CD8-positive, alpha-beta memory T cell (primary cell): ENCODE results near the gene PHPT1. TPM values are rescaled to one million over a fixed set of nuclear protein-coding genes. Genes with fewer than 3 reads are reported as not detected.

Experiments used
- CTCF ChIA-PET: fragments of 350-600 bp; sonication (Branson Sonifier 250); formaldehyde crosslinking; loops from one replicate; lab custom pipeline; 2021; ENCODE audit warnings: antibody characterized with exemption; lab: Charles Lee
- POLR2A ChIA-PET: fragments of 350-600 bp; sonication (Branson Sonifier 250); formaldehyde crosslinking; loops from one replicate; lab custom pipeline; 2021; ENCODE audit warnings: antibody characterized with exemption; lab: Charles Lee
- DNase-seq, 5 donors: peaks; one replicate each; pipeline versions ENCODE4 v3.0.0 to v3.0.0-alpha.2; 2020 to 2022; ENCODE audit warnings: mixed read lengths in 1 of 5
- H3K27ac ChIP-seq: one replicate; pipeline ENCODE4 v1.7.0; 2013; ENCODE audit warnings: low read depth, mild to moderate bottlenecking, low read length, moderate library complexity
- H3K27me3 ChIP-seq: 2 replicates; pipeline ENCODE4 v1.7.0; 2013; ENCODE audit warnings: low read length, mild to moderate bottlenecking; ENCODE audit not compliant: insufficient read depth, poor library complexity, severe bottlenecking
- H3K36me3 ChIP-seq: 2 replicates; pipeline ENCODE4 v1.7.0; 2013; ENCODE audit warnings: mild to moderate bottlenecking, low read length, moderate library complexity; ENCODE audit not compliant: insufficient read depth
- H3K4me1 ChIP-seq: 2 replicates; pipeline ENCODE4 v1.7.0; 2013; ENCODE audit warnings: mild to moderate bottlenecking, low read length, moderate library complexity; ENCODE audit not compliant: insufficient read depth
- H3K4me3 ChIP-seq: 2 replicates; pipeline ENCODE4 v1.7.0; 2013; ENCODE audit warnings: mild to moderate bottlenecking, low read length
- H3K9me3 ChIP-seq: 2 replicates; pipeline ENCODE4 v1.7.0; 2013; ENCODE audit warnings: mild to moderate bottlenecking, low read length
- H3K27ac Mint-ChIP-seq, 8 donors: one replicate each; pipeline ENCODE4 v1.8.0; 2020 to 2021; ENCODE audit warnings: mixed read lengths in 8 of 8, mild to moderate bottlenecking in 6 of 8, inconsistent platforms in 3 of 8, moderate library complexity in 3 of 8
- H3K27me3 Mint-ChIP-seq, 2 donors: one replicate each; pipeline ENCODE4 v1.8.0; 2020 to 2021; ENCODE audit warnings: mixed read lengths in 2 of 2, mild to moderate bottlenecking in 1 of 2, moderate library complexity in 1 of 2
- H3K36me3 Mint-ChIP-seq, 3 donors: one replicate each; pipeline ENCODE4 v1.8.0; 2020 to 2021; ENCODE audit warnings: mixed read lengths in 3 of 3, inconsistent platforms in 1 of 3, mild to moderate bottlenecking in 1 of 3
- H3K4me1 Mint-ChIP-seq, 3 donors: one replicate each; pipeline ENCODE4 v1.8.0; 2020 to 2021; ENCODE audit warnings: mixed read lengths in 3 of 3, inconsistent platforms in 1 of 3, mild to moderate bottlenecking in 1 of 3
- H3K4me3 Mint-ChIP-seq, 7 donors: one replicate each; pipeline ENCODE4 v1.8.0; 2020 to 2021; ENCODE audit warnings: mixed read lengths in 7 of 7, mild to moderate bottlenecking in 6 of 7, moderate library complexity in 4 of 7, inconsistent platforms in 2 of 7
- H3K9me3 Mint-ChIP-seq, 5 donors: one replicate each; pipeline ENCODE4 v1.8.0; 2020 to 2022; ENCODE audit warnings: mixed read lengths in 5 of 5, mild to moderate bottlenecking in 3 of 5, moderate library complexity in 2 of 5, inconsistent platforms in 1 of 5
- polyA plus RNA-seq: library from polyadenylated mRNA; unstranded; fragments of 300-500 nt; fragmentation: Illumina TruSeq; gene quantifications from one replicate; pipeline ENCODE4 v1.2.3, GENCODE V29; 2021
- total RNA-seq, 2 experiments: library from RNA; stranded (reverse); gene quantifications; one replicate each; pipeline ENCODE4 v1.2.3, GENCODE V29; 2021

PHPT1 gene
- total and polyA plus RNA-seq, 3 experiments from 2014 or later: 100.0 to 110 (median 108) TPM

DNA sequence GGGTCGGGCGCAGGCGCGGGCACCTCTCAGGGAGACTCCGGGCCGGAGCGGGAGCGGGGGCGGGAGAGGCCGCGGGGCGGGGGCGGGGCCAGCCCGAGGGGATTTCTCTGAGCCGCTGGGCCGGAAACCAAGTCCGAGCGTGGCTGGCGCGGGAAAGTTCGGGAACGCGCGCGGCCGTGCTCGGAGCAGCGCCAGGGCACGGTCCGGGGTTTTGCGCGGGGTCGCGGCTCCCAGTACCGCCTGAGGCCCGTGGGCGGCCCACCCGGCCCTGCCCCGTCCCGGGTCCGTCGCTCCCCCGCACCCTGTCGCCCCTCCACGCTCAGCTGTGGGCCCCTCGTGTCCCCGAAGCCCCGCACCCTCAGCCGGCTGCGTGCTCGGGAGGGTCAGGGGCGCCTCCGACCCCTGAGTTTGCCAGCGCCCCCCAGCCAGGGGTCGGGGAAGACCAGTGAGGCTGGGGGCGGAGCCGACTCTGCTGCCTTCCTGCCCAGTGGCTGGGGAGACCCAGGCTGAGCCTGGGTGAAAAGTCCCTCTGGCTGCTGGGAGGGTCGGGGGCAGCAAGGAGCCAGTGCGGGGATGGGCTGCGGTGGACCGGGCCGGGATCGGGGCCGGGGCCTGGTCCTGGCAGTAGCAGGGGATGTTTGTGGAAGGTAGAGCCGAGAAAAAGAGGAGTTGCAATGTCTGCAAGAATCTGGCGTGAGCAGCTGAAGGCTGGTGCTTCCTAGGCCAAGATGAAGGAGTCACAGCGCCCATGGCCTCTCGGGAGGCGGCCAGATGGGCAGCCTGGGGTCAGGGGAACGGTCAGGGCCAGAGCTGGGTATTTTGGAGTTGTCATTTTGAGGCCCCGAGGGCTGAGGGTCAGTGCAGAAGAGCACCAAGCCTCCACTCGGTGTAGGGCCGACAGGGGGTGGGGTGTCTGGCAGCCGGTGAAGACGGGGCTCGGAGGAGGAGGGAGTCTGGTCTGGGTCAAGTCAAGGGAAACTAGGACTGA lies 37.7 kb downstream of the PHPT1 start:
- CTCF ChIA-PET: interaction anchor here (1.0 to 3.8 kb wide), 7 partner anchors 15 to 148 kb away, joined by 3 to 18 read pairs (median 4); partner anchors contain the start of genes AJM1, EDF1 and RABL6

DNA sequence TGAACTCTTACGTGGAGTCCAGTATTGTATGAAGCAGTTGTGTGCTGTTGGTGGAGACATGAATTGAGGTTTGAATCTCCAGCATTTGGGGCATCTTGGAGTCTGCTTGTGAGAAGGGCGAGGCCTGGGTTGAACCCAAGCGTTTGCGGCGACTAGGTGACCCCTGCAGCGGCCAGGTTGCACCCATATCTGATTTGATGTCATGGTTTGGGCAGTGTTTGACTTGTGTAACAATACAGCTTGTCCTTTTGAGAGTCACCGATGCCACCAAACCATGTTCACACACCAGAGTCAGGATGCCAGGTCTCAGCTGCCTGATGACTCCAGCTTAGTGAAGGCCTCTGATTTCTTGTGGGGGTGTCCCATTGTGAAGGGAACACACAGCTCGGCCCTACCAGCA lies 39.2 kb downstream of the PHPT1 start:
- no peaks in the 10 kb centered on the region for H3K27me3 ChIP-seq
- peaks cover 14 to 57% (median 14%) of the 10 kb centered on the region in 3 donors for H3K4me1 Mint-ChIP-seq
- ChIA-PET POLR2A (no interaction called here), CTCF (interaction anchor here (1.1 to 3.8 kb wide), 2 partner anchors 10 to 46 kb away, joined by 3 to 18 read pairs; partner anchors contain the start of gene AJM1)
- H3K27me3 Mint-ChIP-seq: no peaks in the 10 kb centered on the region
- DNase-seq: no peak
- no peaks in the 10 kb centered on the region for H3K9me3 ChIP-seq
- peak overlapping the region in 2 of 7 donors; percentile 19 to 62 for H3K4me3 Mint-ChIP-seq
- peaks cover 0 to 24% (median 0%) of the 10 kb centered on the region in 3 donors for H3K36me3 Mint-ChIP-seq
- peaks cover 19% of the 10 kb centered on the region for H3K4me1 ChIP-seq
- no peak overlapping the region for H3K27ac ChIP-seq
- no peak overlapping the region for H3K4me3 ChIP-seq
- H3K36me3 ChIP-seq: no peaks in the 10 kb centered on the region
- no peaks in the 10 kb centered on the region for H3K9me3 Mint-ChIP-seq
- peak overlapping the region in 6 of 8 donors; percentile 38 to 68 (median 58) for H3K27ac Mint-ChIP-seq

More for the DNA sequence above, 37.7 kb downstream of the PHPT1 start:
- H3K27ac Mint-ChIP-seq: peak overlapping the region; percentile 83 to 99 (median 95)
- no peaks in the 10 kb centered on the region for H3K27me3 ChIP-seq
- H3K9me3 Mint-ChIP-seq: no peaks in the 10 kb centered on the region
- H3K4me1 ChIP-seq: peaks cover 34% of the 10 kb centered on the region
- peaks cover 21 to 63% (median 25%) of the 10 kb centered on the region in 3 donors for H3K4me1 Mint-ChIP-seq
- H3K9me3 ChIP-seq: no peaks in the 10 kb centered on the region
- peaks cover 0 to 17% (median 0%) of the 10 kb centered on the region in 3 donors for H3K36me3 Mint-ChIP-seq
- DNase-seq: peak in 3 of 5 donors; percentile 61 to 78 (median 77)
- H3K4me3 ChIP-seq: peak overlapping the region; percentile 66
- POLR2A ChIA-PET: interaction anchor here (0.6 to 1.7 kb wide), 6 partner anchors 15 to 354 kb away, joined by 3 to 10 read pairs (median 4); partner anchors contain the start of genes EDF1, FBXW5, MAN1B1 and TUBB4B
- H3K27ac ChIP-seq: peak overlapping the region; percentile 79
- no peaks in the 10 kb centered on the region for H3K36me3 ChIP-seq
- H3K4me3 Mint-ChIP-seq: peak overlapping the region; percentile 84 to 94 (median 86)
- H3K27me3 Mint-ChIP-seq: no peaks in the 10 kb centered on the region

DNA sequence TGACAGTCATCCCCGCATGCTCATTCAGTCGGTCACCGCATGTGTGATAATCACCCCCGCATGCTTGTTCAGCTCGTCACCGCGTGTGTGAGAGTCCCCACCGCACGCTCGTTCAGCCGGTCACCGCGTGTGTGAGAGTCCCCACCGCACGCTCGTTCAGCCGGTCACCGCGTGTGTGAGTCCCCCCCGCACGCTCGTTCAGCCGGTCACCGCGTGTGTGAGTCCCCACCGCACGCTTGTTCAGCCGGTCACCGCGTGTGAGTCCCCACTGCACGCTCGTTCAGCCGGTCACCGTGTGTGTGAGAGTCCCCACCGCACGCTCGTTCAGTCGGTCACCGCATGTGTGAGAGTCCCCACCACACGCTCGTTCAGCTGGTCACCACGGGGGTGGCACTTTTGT lies 40.6 kb downstream of the PHPT1 start:
- H3K27ac Mint-ChIP-seq: no peak overlapping the region
- peaks cover 18 to 61% (median 22%) of the 10 kb centered on the region in 3 donors for H3K4me1 Mint-ChIP-seq
- H3K36me3 Mint-ChIP-seq: peaks cover 0 to 33% (median 0%) of the 10 kb centered on the region in 3 donors
- Histone ChIP-seq H3K36me3 (no peaks in the 10 kb centered on the region), H3K9me3 (no peaks in the 10 kb centered on the region), H3K4me1 (peaks cover 17% of the 10 kb centered on the region), H3K4me3 (no peak overlapping the region), H3K27ac (no peak overlapping the region), H3K27me3 (no peaks in the 10 kb centered on the region)
- DNase-seq: no peak
- H3K9me3 Mint-ChIP-seq: no peaks in the 10 kb centered on the region
- CTCF ChIA-PET: interaction anchor here (0.6 kb wide), 1 partner anchor 73 kb away, joined by 4 read pairs; no protein-coding TSS in a partner anchor
- H3K4me3 Mint-ChIP-seq: peak overlapping the region in 1 of 7 donors; percentile 56
- H3K27me3 Mint-ChIP-seq: no peaks in the 10 kb centered on the region
- POLR2A ChIA-PET: no interaction called here

DNA sequence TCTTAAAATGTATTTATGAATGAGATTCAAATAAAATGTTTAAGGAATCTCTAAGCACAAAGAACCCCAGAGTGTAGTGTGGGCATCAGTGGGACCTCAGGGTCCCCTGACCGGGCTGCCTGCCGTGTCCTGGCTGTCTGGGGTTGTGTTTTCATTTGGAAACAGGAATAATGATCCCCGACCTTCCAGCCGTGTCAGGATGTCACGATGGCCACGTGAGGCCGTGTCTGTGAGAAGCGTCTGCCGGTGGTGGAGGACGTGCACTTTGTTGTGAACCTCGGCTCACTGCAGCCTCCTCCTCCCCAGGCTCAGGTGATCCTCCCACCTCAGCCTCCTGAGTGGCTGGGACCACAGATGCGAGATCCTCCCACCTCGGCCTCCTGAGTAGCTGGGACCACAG lies 41.5 kb downstream of the PHPT1 start:
- Histone ChIP-seq H3K27ac (no peak overlapping the region), H3K4me1 (peaks cover 9% of the 10 kb centered on the region), H3K27me3 (no peaks in the 10 kb centered on the region), H3K9me3 (no peaks in the 10 kb centered on the region), H3K36me3 (no peaks in the 10 kb centered on the region), H3K4me3 (no peak overlapping the region)
- Mint-ChIP-seq H3K27ac (no peak overlapping the region), H3K4me1 (peaks cover 18 to 60% (median 22%) of the 10 kb centered on the region in 3 donors), H3K4me3 (peak overlapping the region in 1 of 7 donors; percentile 56), H3K36me3 (peaks cover 0 to 36% (median 0%) of the 10 kb centered on the region in 3 donors), H3K27me3 (no peaks in the 10 kb centered on the region), H3K9me3 (no peaks in the 10 kb centered on the region)
- CTCF ChIA-PET: interaction anchor here (0.6 to 1.5 kb wide), 2 partner anchors 74 to 145 kb away, joined by 3 to 4 read pairs; no protein-coding TSS in a partner anchor
- DNase-seq: no peak
- POLR2A ChIA-PET: no interaction called here

DNA sequence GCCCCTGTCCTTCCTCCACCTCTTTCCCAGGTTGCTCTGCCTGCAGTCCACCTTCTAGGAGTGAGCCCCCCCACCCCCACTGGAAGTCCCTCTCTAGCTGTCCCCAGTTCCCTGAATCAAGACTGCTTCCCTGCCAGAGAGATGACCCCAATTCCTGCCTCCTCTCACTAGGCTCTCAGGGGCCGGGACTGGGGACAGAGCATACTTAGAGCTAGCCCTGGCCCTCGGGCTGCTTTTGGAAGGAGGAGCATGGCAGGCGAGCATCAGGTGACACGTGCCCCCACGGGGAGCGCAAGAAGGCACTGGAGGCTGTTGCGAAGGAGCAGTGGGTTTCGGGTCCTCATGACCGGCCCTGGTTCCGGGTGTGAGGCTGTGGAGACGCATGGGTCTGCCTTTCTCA lies 46.8 kb downstream of the PHPT1 start:
- CTCF ChIA-PET: interaction anchor here (0.7 to 1.1 kb wide), 3 partner anchors 8 to 139 kb away, joined by 3 to 4 read pairs (median 3); partner anchors contain the start of gene AJM1

DNA sequence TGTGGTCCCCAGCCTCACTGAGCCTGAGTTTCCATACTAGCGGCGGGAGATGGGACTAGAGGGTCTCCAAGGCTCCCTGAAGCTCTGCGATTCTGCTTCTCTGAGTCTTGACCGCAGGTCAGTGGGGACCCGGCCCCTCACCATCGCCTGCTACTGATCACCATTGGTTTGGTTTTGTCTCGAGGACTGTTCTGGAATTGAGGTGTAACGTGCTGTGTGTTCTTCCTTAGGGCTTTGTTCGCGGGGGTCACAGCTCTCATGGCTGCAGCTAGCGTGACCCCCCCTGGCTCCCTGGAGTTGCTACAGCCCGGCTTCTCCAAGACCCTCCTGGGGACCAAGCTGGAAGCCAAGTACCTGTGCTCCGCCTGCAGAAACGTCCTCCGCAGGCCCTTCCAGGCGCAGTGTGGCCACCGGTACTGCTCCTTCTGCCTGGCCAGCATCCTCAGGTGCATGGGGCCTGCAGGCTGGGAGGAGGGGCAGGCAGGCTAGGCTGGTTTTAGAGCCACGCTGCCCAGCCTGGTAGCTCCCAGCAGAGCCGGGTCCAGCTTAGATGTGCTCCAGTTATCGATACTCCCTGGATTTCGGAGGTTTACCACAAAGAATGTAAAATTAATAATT lies 49.4 kb downstream of the PHPT1 start:
- Mint-ChIP-seq H3K9me3 (no peaks in the 10 kb centered on the region), H3K27me3 (no peaks in the 10 kb centered on the region), H3K27ac (peak overlapping the region in 5 of 8 donors; percentile 17 to 87 (median 48)), H3K36me3 (peaks cover 0 to 46% (median 2%) of the 10 kb centered on the region in 3 donors), H3K4me3 (no peak overlapping the region), H3K4me1 (peaks cover 38 to 55% (median 39%) of the 10 kb centered on the region in 3 donors)
- no peak overlapping the region for H3K27ac ChIP-seq
- H3K27me3 ChIP-seq: no peaks in the 10 kb centered on the region
- H3K4me3 ChIP-seq: no peak overlapping the region
- no peaks in the 10 kb centered on the region for H3K9me3 ChIP-seq
- DNase-seq: no peak
- CTCF ChIA-PET: interaction anchor here (0.7 to 1.3 kb wide), 3 partner anchors 10 to 56 kb away, joined by 3 read pairs; no protein-coding TSS in a partner anchor
- POLR2A ChIA-PET: no interaction called here
- peaks cover 24% of the 10 kb centered on the region for H3K4me1 ChIP-seq
- peaks cover 16% of the 10 kb centered on the region for H3K36me3 ChIP-seq

More for the DNA sequence above, 46.8 kb downstream of the PHPT1 start:
- no peaks in the 10 kb centered on the region for H3K4me1 ChIP-seq
- no peak overlapping the region for H3K4me3 ChIP-seq
- Mint-ChIP-seq H3K9me3 (no peaks in the 10 kb centered on the region), H3K36me3 (peaks cover 0 to 46% (median 2%) of the 10 kb centered on the region in 3 donors), H3K27me3 (no peaks in the 10 kb centered on the region), H3K4me1 (peaks cover 12 to 46% (median 21%) of the 10 kb centered on the region in 3 donors), H3K4me3 (no peak overlapping the region), H3K27ac (peak overlapping the region in 3 of 8 donors; percentile 23 to 91 (median 29))
- H3K9me3 ChIP-seq: no peaks in the 10 kb centered on the region
- no peak overlapping the region for H3K27ac ChIP-seq
- POLR2A ChIA-PET: no interaction called here
- no peaks in the 10 kb centered on the region for H3K27me3 ChIP-seq
- H3K36me3 ChIP-seq: peaks cover 9% of the 10 kb centered on the region
- no peak for DNase-seq

DNA sequence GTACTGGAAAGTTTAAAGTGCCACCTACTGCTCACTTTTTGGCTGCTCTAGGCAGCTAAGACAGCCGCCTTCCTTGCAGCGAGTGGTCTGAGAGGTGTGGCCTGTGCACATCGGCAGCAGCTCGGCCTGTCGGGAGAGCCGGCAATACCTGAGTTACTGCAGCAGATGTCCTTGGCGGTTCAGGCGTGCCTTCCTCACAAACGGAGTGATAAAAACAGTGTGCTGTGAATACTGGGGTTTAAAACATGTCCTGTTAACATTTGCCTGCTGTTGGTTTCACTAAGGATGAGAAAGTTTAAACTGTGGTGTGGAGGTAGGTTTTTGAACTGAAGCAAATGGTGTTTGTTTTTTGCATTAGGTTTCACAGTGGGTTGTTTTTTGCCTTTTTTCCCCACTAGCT lies 50.0 kb downstream of the PHPT1 start:
- Mint-ChIP-seq H3K4me3 (no peak overlapping the region), H3K9me3 (no peaks in the 10 kb centered on the region), H3K36me3 (peaks cover 0 to 44% (median 2%) of the 10 kb centered on the region in 3 donors), H3K4me1 (peaks cover 38 to 57% (median 41%) of the 10 kb centered on the region in 3 donors), H3K27me3 (no peaks in the 10 kb centered on the region), H3K27ac (peak overlapping the region in 6 of 8 donors; percentile 50 to 99 (median 74))
- no peaks in the 10 kb centered on the region for H3K27me3 ChIP-seq
- peaks cover 16% of the 10 kb centered on the region for H3K36me3 ChIP-seq
- CTCF ChIA-PET: interaction anchor here (1.3 kb wide), 1 partner anchor 51 kb away, joined by 3 read pairs; no protein-coding TSS in a partner anchor
- H3K9me3 ChIP-seq: no peaks in the 10 kb centered on the region
- no peak for DNase-seq
- no peak overlapping the region for H3K4me3 ChIP-seq
- H3K4me1 ChIP-seq: peaks cover 30% of the 10 kb centered on the region
- POLR2A ChIA-PET: no interaction called here
- H3K27ac ChIP-seq: no peak overlapping the region
